Osteoblast (primary cell): ENCODE measurements around the gene TNNI3K. TPM values are rescaled to one million over a fixed set of nuclear protein-coding genes. Genes with fewer than 3 reads are reported as not detected.

Experiments
- DNase-seq: peaks from one replicate; pipeline ENCODE4 v3.0.0; 2011; ENCODE audit warnings: low spot score, mixed read lengths; ENCODE audit not compliant: insufficient read length; ENCODE audit errors: missing footprints
- H2AFZ ChIP-seq: 2 replicates; pipeline ENCODE4 v1.6.0; 2011; ENCODE audit warnings: mild to moderate bottlenecking, low read length
- H3K27ac ChIP-seq: 2 replicates; pipeline ENCODE4 v1.5.1; 2011; ENCODE audit warnings: mild to moderate bottlenecking, low read depth, low read length, moderate library complexity
- H3K27me3 ChIP-seq: 2 replicates; pipeline ENCODE4 v1.6.0; 2012; ENCODE audit warnings: mild to moderate bottlenecking, control low read depth, inconsistent platforms, low read length, moderate library complexity; ENCODE audit not compliant: insufficient read depth
- H3K36me3 ChIP-seq: 2 replicates; pipeline ENCODE4 v1.5.1; 2011; ENCODE audit warnings: mild to moderate bottlenecking, low read length, control low read depth, moderate library complexity; ENCODE audit not compliant: insufficient read depth
- H3K4me1 ChIP-seq: 2 replicates; pipeline ENCODE4 v1.5.1; 2011; ENCODE audit warnings: mild to moderate bottlenecking, low read length, control low read depth, moderate library complexity; ENCODE audit not compliant: insufficient read depth
- H3K4me2 ChIP-seq: 2 replicates; pipeline ENCODE4 v1.6.0; 2011; ENCODE audit warnings: mild to moderate bottlenecking, low read length; ENCODE audit not compliant: insufficient read depth
- H3K4me3 ChIP-seq: fragments of 200-600 bp; sonication (generic); 3 replicates; pipeline ENCODE4 v1.5.1; 2012; ENCODE audit warnings: mild to moderate bottlenecking, low read length, inconsistent platforms; ENCODE audit not compliant: insufficient read depth
- H3K79me2 ChIP-seq: 2 replicates; pipeline ENCODE4 v1.6.0; 2012; ENCODE audit warnings: mild to moderate bottlenecking, low read length, control low read depth, inconsistent platforms; ENCODE audit not compliant: insufficient read depth
- H3K9me3 ChIP-seq: 2 replicates; pipeline ENCODE4 v1.5.1; 2011; ENCODE audit warnings: low read depth, low read length, control low read depth
- H4K20me1 ChIP-seq: 2 replicates; pipeline ENCODE4 v1.6.0; 2012; ENCODE audit warnings: mild to moderate bottlenecking, low read length, control low read depth; ENCODE audit not compliant: insufficient read depth
- total RNA-seq: library from RNA; depleted of rRNA; stranded (reverse); fragments of >200 nt; gene quantifications from 2 replicates; pipeline ENCODE4 v1.2.3, GENCODE V29; 2012
- TF ChIP-seq, protein P1 (sequence below): IDR thresholded peaks from 2 replicates; pipeline ENCODE4 v1.5.1; 2011; ENCODE audit warnings: mild to moderate bottlenecking, low read depth, low read length, moderate library complexity; ENCODE audit errors: extremely low read depth

TNNI3K gene
- total RNA-seq, 1 donor, result 0.72 TPM

DNA sequence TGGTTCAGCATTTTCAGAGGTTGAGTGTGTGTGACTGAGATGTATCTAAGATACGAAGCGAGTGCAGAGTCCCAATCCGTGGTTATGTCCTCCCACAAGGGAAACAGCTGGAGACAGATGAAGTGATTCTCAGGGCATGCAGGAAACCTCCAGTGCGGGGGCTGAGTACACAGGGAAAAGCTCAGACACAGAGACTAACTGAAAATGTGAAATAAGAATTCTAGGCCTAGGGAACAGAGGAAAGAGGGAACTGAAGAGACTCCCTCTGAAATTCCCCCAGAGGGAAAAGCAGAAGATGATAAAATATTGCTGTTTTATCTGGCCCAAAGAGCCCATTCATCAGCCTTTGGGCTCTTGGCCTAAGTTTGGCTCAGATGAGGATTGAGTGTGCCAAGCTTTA is 160.4 kb downstream of the TNNI3K start:
- Histone ChIP-seq H3K4me2 (no peak overlapping the region), H3K79me2 (no peaks in the 10 kb centered on the region), H2AFZ (no peak overlapping the region), H3K36me3 (no peaks in the 10 kb centered on the region), H3K27me3 (no peaks in the 10 kb centered on the region), H3K9me3 (no peaks in the 10 kb centered on the region), H3K4me3 (no peak overlapping the region), H3K4me1 (no peaks in the 10 kb centered on the region), H3K27ac (no peak overlapping the region), H4K20me1 (no peaks in the 10 kb centered on the region)
- TF ChIP-seq, protein P1, sequence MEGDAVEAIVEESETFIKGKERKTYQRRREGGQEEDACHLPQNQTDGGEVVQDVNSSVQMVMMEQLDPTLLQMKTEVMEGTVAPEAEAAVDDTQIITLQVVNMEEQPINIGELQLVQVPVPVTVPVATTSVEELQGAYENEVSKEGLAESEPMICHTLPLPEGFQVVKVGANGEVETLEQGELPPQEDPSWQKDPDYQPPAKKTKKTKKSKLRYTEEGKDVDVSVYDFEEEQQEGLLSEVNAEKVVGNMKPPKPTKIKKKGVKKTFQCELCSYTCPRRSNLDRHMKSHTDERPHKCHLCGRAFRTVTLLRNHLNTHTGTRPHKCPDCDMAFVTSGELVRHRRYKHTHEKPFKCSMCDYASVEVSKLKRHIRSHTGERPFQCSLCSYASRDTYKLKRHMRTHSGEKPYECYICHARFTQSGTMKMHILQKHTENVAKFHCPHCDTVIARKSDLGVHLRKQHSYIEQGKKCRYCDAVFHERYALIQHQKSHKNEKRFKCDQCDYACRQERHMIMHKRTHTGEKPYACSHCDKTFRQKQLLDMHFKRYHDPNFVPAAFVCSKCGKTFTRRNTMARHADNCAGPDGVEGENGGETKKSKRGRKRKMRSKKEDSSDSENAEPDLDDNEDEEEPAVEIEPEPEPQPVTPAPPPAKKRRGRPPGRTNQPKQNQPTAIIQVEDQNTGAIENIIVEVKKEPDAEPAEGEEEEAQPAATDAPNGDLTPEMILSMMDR, result no peak
- no peak for DNase-seq

DNA sequence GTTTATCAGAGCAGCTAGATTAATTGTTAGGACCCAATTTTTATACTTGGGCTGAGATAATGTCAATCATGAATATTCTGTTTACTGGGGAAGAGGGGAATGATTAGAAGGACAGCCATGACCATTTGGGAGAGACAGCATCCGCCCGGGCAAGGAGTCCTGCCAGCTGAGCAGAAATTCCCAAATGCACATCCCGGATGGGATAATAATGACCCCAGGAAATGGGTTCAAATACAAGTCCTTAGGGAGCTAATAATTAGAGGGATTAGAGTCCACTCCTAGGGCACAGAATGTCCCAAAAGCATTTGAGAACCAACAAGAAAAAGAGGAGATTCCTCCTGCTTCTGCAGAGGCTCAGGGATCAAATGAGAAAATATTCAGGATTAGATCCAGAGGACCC is 161.3 kb downstream of the TNNI3K start:
- Histone ChIP-seq H2AFZ (no peak overlapping the region), H4K20me1 (no peaks in the 10 kb centered on the region), H3K27me3 (no peaks in the 10 kb centered on the region), H3K9me3 (no peaks in the 10 kb centered on the region), H3K27ac (no peak overlapping the region), H3K4me2 (no peak overlapping the region), H3K36me3 (no peaks in the 10 kb centered on the region), H3K4me3 (no peak overlapping the region), H3K79me2 (no peaks in the 10 kb centered on the region), H3K4me1 (no peaks in the 10 kb centered on the region)
- TF ChIP-seq, protein P1, result no peak
- no peak for DNase-seq

DNA sequence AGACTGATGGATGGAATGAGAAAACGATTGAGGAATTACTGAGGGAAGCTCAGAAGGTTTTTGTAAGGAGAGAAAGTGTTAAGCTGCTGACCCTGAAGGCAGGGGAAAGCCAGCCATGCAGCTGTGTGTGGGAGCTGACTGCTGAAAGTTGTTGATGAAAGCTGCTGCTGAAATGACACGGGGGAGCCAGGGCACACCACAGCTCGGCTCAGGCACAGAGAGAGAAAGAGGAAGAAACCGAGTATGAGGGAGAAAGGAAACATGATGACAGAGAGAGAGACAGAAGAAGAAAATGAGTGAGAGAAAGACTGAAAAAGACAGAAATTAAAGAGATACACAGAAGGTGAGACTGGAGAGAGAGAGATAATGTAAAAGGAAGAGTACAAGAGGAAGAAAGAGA is 161.7 kb downstream of the TNNI3K start:
- no peaks in the 10 kb centered on the region for H4K20me1 ChIP-seq
- H3K27ac ChIP-seq, result no peak overlapping the region
- no peaks in the 10 kb centered on the region for H3K79me2 ChIP-seq
- TF ChIP-seq, protein P1, result no peak
- no peaks in the 10 kb centered on the region for H3K9me3 ChIP-seq
- no peaks in the 10 kb centered on the region for H3K4me1 ChIP-seq
- no peaks in the 10 kb centered on the region for H3K36me3 ChIP-seq
- no peaks in the 10 kb centered on the region for H3K27me3 ChIP-seq
- no peak overlapping the region for H3K4me2 ChIP-seq
- DNase-seq, result no peak
- no peak overlapping the region for H2AFZ ChIP-seq
- H3K4me3 ChIP-seq, result no peak overlapping the region

DNA sequence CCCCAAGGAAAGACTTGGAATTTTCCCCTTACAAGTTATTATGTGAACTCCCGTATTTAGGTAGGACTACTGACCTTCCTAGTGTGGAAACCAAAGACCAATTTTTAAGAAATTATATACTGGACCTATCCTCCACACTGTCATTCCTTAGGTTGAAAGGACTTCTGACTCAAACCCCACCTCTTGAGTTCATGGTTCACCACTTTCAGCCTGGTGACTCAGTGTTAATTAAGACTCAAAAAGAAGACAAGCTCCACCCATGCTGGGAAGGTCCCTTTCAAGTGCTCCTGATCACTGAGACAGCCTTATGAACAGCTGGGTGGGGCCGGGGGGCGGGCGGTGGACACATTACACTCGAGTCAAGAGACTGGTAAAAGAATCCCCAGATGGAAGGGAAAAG is 164.1 kb downstream of the TNNI3K start:
- Histone ChIP-seq H3K4me1 (no peaks in the 10 kb centered on the region), H3K79me2 (no peaks in the 10 kb centered on the region), H3K36me3 (no peaks in the 10 kb centered on the region), H3K27ac (no peak overlapping the region), H3K27me3 (no peaks in the 10 kb centered on the region), H3K4me2 (no peak overlapping the region), H3K4me3 (no peak overlapping the region), H3K9me3 (no peaks in the 10 kb centered on the region), H4K20me1 (no peaks in the 10 kb centered on the region), H2AFZ (no peak overlapping the region)
- no peak for DNase-seq
- TF ChIP-seq, protein P1, result no peak
